ENCODE data around the gene FOLR2.
A peak's percentile ranks its signal among the peaks of the same experiment; 100 is the strongest.

FOLR2 gene

GRCh38 chr11:72218251-72218745 is 1.7 kb downstream of the FOLR2 start:
- no peak for TF ChIP-seq POLR2A (IDR thresholded peaks at IDR 0.05; ENCODE audit: low read depth, low read length)
- TF ChIP-seq POLR2AphosphoS5 (IDR thresholded peaks at IDR 0.05; ENCODE audit: low read depth, low read length) = no peak
- no peak for TF ChIP-seq TAF1 (IDR thresholded peaks at IDR 0.05; ENCODE audit: borderline replicate concordance, low read depth, low read length)
- DNase-seq (ENCODE audit: insufficient read length) = no peak
- no peak for FAIRE-seq

- TF ChIP-seq TAF1 (IDR thresholded peaks at IDR 0.05; ENCODE audit: borderline replicate concordance, low read depth, low read length) (no peak), POLR2AphosphoS5 (IDR thresholded peaks at IDR 0.05; ENCODE audit: low read depth, low read length) (no peak), POLR2A (IDR thresholded peaks at IDR 0.05; ENCODE audit: low read depth, low read length) (no peak)
- DNase-seq (ENCODE audit: insufficient read length) (no peak), FAIRE-seq (no peak)
Measured at GRCh38 chr11:72220696-72221363, 4.2 kb downstream of the FOLR2 start.

DNA sequence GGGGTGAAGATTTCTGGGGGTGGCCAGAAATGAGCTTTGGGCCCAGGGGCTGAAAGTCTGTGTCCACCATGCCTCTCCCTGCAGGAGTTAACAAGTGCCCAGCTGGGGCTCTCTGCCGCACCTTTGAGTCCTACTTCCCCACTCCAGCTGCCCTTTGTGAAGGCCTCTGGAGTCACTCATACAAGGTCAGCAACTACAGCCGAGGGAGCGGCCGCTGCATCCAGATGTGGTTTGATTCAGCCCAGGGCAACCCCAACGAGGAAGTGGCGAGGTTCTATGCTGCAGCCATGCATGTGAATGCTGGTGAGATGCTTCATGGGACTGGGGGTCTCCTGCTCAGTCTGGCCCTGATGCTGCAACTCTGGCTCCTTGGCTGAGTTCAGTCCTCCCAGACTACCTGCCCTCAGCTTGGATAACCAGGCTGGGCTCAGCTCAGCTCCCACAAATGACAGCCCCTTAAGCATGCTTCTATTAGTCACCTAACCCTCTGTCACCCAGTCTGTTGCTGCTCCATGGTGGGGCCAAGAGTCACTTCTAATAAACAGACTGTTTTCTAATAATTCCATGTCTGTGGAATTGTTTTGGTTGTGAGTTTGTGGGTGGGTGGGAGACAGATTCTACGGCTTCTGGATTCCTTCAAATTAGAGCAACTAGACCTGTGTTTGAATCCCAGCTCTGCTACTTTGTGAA is 4.9 kb downstream of the FOLR2 start:
- FAIRE-seq (peak; percentile 89), DNase-seq (ENCODE audit: insufficient read length) (no peak)
- TF ChIP-seq TAF1 (IDR thresholded peaks at IDR 0.05; ENCODE audit: borderline replicate concordance, low read depth, low read length) (no peak), POLR2AphosphoS5 (IDR thresholded peaks at IDR 0.05; ENCODE audit: low read depth, low read length) (no peak), POLR2A (IDR thresholded peaks at IDR 0.05; ENCODE audit: low read depth, low read length) (no peak)

DNA sequence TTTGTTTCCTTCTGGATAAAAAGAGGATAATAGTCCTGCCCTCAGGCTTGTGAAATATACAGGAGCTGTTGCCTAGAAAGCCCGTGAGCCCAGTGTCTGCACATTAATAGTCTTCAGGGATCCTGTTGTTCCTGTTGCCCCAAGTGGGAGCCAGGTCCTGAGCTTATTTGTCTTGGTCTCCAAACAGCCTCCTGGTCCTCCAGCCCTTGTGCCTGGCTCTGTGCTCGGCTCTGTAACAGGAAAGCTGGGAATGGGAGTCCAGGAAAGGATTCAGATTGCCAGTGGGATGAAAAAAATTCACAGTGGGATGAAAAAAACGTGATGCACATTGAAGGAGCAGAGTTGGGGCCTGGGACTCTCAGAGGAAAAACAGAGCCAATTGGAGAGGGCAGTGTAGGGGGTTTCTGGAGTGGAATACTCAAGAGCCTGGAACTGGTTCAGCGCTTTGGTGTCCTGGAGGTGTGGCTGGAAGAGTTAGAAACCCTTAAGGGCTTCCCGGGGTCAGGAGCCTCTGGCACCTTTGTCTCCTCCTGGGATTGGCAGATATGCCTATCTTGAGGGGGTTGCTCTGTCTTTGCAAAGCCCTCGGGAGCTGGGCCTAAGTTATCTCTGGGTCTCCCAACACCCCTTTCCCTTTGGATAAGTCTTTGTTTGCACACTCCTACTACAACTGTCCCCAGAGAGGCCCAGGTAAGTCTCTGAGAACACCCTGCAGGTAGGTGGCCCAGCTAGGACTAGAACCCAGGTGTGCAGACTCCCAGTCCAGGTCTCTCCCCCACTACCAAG is 5.7 kb downstream of the FOLR2 start:
- FAIRE-seq (peak; percentile 50), DNase-seq (ENCODE audit: insufficient read length) (no peak)
- TF ChIP-seq TAF1 (IDR thresholded peaks at IDR 0.05; ENCODE audit: borderline replicate concordance, low read depth, low read length) = no peak
- TF ChIP-seq POLR2AphosphoS5 (IDR thresholded peaks at IDR 0.05; ENCODE audit: low read depth, low read length) = no peak
- TF ChIP-seq POLR2A (IDR thresholded peaks at IDR 0.05; ENCODE audit: low read depth, low read length) = no peak

DNA sequence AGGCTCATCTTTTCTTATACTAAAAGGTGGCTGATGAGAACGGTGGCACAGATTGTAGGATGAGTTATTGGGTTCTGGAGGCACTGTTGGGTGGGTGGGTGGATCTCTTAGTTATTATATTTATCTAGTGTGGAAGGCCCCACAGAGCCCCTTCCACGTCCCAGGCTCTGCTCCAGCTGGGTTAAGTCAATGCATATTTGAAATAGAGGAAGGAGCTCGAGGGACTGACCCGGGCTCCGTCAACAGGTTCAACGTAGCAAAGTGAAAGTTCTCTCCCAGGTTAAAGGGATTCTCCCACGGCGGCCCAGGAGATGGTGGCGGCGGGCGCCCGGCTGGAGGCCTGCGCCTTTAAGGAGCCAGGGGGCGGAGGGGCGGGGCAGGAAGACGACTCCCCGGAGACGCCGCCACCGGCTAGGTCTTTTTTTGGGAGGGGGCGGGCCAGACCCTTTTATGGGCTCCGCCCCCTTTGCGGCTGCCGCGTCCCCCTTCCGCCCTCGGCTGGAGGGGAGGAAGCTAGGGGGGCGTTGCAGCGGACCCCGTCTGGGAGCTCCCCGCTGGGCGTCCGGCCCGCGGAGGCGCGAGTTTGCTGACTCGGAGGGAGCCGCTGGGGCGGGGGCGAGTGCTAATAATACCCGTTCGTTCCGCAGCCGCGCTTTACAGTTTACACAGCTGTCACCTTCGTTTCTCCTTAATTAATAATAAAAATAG is 6.5 kb downstream of the FOLR2 start:
- TF ChIP-seq TAF1 (IDR thresholded peaks at IDR 0.05; ENCODE audit: borderline replicate concordance, low read depth, low read length) (no peak), POLR2A (IDR thresholded peaks at IDR 0.05; ENCODE audit: low read depth, low read length) (no peak; the same call in 1 of the 2 replicates), POLR2AphosphoS5 (IDR thresholded peaks at IDR 0.05; ENCODE audit: low read depth, low read length) (no peak)
- FAIRE-seq = peak; percentile 86
- peak; percentile 75 for DNase-seq (ENCODE audit: insufficient read length)

GRCh38 chr11:72223615-72224563 is 7.3 kb downstream of the FOLR2 start:
- no peak for DNase-seq (ENCODE audit: insufficient read length)
- peak; percentile 87 for FAIRE-seq
- no peak for TF ChIP-seq POLR2AphosphoS5 (IDR thresholded peaks at IDR 0.05; ENCODE audit: low read depth, low read length)

GRCh38 chr11:72224564-72225410 is 8.2 kb downstream of the FOLR2 start, which contains the start of gene INPPL1:
INPPL1 (plus strand) TSS chr11:72224767; CDS start chr11:72224985, 218 bp downstream.
- no peak for TF ChIP-seq POLR2A (IDR thresholded peaks at IDR 0.05; ENCODE audit: low read depth, low read length)
- no peak for TF ChIP-seq POLR2AphosphoS5 (IDR thresholded peaks at IDR 0.05; ENCODE audit: low read depth, low read length)
- TF ChIP-seq TAF1 (IDR thresholded peaks at IDR 0.05; ENCODE audit: borderline replicate concordance, low read depth, low read length) = no peak
- peak; percentile 30 for FAIRE-seq
- DNase-seq (ENCODE audit: insufficient read length) = no peak

DNA sequence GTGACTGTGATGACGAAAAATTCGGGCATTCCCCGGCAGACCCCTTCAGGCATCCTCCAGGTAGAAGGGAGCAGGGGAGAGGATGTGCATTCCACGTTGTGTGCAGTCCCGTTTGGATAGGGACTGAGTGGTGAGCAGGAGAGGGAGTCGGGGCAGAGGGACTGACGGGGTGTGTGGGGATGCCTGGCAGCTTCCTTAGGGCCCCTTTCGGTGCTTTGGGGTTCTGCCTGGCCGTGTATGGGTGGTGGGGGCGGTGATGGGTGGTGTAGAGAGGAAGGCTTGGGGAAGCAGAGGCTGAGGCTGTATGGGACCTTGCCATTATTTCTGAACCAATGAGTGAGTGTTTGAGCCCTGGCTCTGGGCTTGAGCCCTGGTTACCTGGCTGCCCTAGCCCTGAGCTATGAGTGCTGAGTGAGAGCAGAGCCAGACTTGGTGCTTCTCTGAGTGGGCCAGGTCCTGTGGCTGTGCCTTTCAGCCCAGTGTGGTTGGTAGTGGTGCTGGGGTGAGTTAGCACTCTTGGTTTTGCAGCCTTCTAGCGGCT is 8.9 kb downstream of the FOLR2 start:
- FAIRE-seq (peak; percentile 90), DNase-seq (ENCODE audit: insufficient read length) (no peak)
- TF ChIP-seq POLR2A (IDR thresholded peaks at IDR 0.05; ENCODE audit: low read depth, low read length) = no peak
- TF ChIP-seq POLR2AphosphoS5 (IDR thresholded peaks at IDR 0.05; ENCODE audit: low read depth, low read length) = 0 out of 2 replicates have a peak, but pooled peaks have one; percentile 31
- TF ChIP-seq TAF1 (IDR thresholded peaks at IDR 0.05; ENCODE audit: borderline replicate concordance, low read depth, low read length) = no peak

GRCh38 chr11:72226701-72227100 is 10.1 kb downstream of the FOLR2 start:
- no peak for DNase-seq (ENCODE audit: insufficient read length)
- TF ChIP-seq POLR2A (IDR thresholded peaks at IDR 0.05; ENCODE audit: low read depth, low read length) = no peak
- TF ChIP-seq TAF1 (IDR thresholded peaks at IDR 0.05; ENCODE audit: borderline replicate concordance, low read depth, low read length) = no peak
- TF ChIP-seq POLR2AphosphoS5 (IDR thresholded peaks at IDR 0.05; ENCODE audit: low read depth, low read length) = no peak
- FAIRE-seq = peak; percentile 24

All from GM12892 (cell line).